Lower leg skin (tissue), 4 donors: ENCODE data around the gene THAP5. TPM values are rescaled to one million over a fixed set of nuclear protein-coding genes. Genes with fewer than 3 reads are reported as not detected.
"Not testable (repeated sequence)": the region's sequence is repeated elsewhere in the genome, so short reads cannot be mapped to it uniquely, and the experiment has no call there.

ENCODE experiments used
- DNase-seq, 2 donors: peaks; one replicate each; pipeline ENCODE4 v3.0.0-alpha.2; 2019; ENCODE audit warnings: low spot score in 2 of 2
- H3K4me3 ChIP-seq: fragments of 200-600 bp; sonication (generic); 2 replicates; pipeline ENCODE4 v1.5.1; 2017; ENCODE audit warnings: mild to moderate bottlenecking, low read depth; ENCODE audit not compliant: poor library complexity, severe bottlenecking
- POLR2A ChIP-seq, 2 donors: fragments of 450-650 bp; IDR thresholded peaks; one replicate each; pipeline ENCODE4 v1.6.1; 2016 to 2017; ENCODE audit warnings: antibody characterized with exemption in 2 of 2, mild to moderate bottlenecking in 1 of 2, moderate library complexity in 1 of 2
- WGBS, 2 donors: methylation state at CpG; one replicate each; pipeline ENCODE4 v1.1.5; 2018; 5-methylcytosine and 5-hydroxymethylcytosine counted together
- intact Hi-C: fragments of 100-400 bp; cut with DNase I; formaldehyde crosslinking; loops from one replicate; pipeline ENCODE4 v1.15.0; 2023; ENCODE audit warnings: low total_unique reads
- total RNA-seq, 4 donors: library from RNA; depleted of rRNA; stranded (reverse); fragments of >200 nt; gene quantifications; one replicate each; pipeline ENCODE4 v1.1.0, GENCODE V29; 2016
- TF ChIP-seq, protein P1 (sequence below), 3 donors: fragments of 450-650 bp; IDR thresholded peaks; one replicate each; pipeline ENCODE4 v1.5.1; 2016; ENCODE audit warnings: antibody characterized with exemption in 3 of 3, mild to moderate bottlenecking in 3 of 3, moderate library complexity in 2 of 3

The THAP5 gene
- total RNA-seq, 4 donors from 2014 or later = 16.8 to 31.3 (median 20.3) TPM

DNA sequence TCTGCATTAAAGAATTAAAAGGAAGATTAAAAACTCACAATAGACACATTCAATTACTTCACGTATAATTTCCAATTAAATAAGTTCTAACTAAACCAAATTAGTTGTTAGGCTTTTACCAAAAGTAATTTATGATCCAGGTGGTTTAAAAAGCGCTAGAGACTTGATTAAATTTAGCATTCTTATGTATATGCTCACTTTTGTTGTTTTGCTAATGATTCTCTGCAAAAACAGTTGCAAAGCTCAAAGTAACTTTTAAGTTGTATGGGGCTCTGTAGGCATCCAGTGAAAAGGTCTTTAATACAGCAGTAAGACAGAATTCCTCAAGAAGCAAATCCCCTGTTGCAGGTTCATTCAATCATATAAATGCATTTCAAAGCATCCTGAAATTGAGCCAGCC lies 28.0 kb downstream of the THAP5 start:
- TF ChIP-seq, protein P1, sequence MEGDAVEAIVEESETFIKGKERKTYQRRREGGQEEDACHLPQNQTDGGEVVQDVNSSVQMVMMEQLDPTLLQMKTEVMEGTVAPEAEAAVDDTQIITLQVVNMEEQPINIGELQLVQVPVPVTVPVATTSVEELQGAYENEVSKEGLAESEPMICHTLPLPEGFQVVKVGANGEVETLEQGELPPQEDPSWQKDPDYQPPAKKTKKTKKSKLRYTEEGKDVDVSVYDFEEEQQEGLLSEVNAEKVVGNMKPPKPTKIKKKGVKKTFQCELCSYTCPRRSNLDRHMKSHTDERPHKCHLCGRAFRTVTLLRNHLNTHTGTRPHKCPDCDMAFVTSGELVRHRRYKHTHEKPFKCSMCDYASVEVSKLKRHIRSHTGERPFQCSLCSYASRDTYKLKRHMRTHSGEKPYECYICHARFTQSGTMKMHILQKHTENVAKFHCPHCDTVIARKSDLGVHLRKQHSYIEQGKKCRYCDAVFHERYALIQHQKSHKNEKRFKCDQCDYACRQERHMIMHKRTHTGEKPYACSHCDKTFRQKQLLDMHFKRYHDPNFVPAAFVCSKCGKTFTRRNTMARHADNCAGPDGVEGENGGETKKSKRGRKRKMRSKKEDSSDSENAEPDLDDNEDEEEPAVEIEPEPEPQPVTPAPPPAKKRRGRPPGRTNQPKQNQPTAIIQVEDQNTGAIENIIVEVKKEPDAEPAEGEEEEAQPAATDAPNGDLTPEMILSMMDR (IDR thresholded peaks at IDR 0.05) = no peak
- no peak for TF ChIP-seq POLR2A (IDR thresholded peaks at IDR 0.05)
- WGBS, 2 donors = 63 to 64% methylated on average over 2 of the region's 2 CpGs
- DNase-seq = no peak
- intact Hi-C loops = no loop called here
- no peak overlapping the region for H3K4me3 ChIP-seq

DNA sequence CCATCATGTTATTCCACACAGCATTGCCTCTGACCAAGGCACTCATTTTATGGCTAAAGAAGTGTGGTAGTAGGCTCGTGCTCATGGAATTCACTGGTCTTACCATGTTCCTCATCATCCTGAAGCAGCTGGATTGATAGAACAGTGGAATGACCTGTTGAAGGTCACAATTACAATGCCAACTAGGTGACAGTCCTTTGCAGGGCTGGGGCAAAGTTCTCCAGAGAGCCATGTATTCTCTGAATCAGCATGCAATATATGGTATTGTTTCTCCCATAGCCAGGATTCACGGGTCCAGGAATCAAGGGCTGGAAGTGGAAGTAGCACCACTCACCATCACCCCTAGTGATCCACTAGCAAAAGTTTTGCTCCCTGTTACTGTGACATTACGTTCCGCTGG lies 30.8 kb downstream of the THAP5 start:
- DNase-seq, intact Hi-C loops: not testable (repeated sequence)

DNA sequence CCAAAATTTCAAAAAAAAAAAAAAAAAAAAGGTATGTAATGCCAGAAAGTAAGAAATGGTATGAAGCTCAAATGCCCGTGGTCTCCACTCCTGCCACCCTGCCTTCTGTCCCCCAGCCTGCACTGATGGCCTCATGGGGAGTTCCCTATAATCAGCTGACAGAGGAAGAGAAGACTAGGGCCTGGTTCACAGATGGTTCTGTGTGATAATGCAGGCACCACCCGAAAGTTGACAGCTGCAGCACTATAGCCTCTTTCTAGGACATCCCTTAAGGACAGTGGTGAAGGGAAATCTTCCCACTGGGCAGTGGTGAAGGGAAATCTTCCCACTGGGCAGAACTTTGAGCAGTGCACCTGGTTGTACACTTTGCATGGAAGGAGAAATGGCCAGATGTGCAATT lies 31.3 kb downstream of the THAP5 start:
- DNase-seq, H3K4me3 ChIP-seq, intact Hi-C loops: not testable (repeated sequence)
- WGBS, 2 donors = 27 to 56% methylated on average over 2 of the region's 2 CpGs

More for the DNA sequence above, 30.8 kb downstream of the THAP5 start:
- 88 to 93% methylated on average over 4 of the region's 4 CpGs for WGBS, 2 donors
- not testable (repeated sequence) for H3K4me3 ChIP-seq

DNA sequence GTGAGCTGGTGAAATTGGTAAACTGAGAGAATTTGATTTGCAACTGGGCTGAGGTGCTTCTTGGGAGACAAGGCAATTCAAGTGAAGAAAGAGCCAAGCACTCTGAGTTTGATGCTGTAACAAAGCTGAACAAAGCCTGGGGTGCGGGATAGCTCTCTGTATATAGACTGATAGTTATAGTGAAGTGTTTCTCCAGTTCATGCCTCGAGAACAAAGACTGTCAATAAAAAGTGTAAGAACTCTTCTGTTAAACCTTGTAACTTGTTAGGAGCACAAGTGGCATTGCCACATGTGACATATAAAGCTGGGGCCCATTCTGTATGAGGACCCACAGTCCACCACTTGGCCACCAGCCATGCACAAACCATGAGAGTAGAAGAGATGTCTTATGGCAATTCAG lies 32.3 kb downstream of the THAP5 start:
- 79 to 80% methylated on average over 2 of the region's 2 CpGs for WGBS, 2 donors
- intact Hi-C loops = no loop called here
- H3K4me3 ChIP-seq = no peak overlapping the region
- DNase-seq = no peak
- TF ChIP-seq, protein P1 (IDR thresholded peaks at IDR 0.05) = no peak
- TF ChIP-seq POLR2A (IDR thresholded peaks at IDR 0.05) = no peak

DNA sequence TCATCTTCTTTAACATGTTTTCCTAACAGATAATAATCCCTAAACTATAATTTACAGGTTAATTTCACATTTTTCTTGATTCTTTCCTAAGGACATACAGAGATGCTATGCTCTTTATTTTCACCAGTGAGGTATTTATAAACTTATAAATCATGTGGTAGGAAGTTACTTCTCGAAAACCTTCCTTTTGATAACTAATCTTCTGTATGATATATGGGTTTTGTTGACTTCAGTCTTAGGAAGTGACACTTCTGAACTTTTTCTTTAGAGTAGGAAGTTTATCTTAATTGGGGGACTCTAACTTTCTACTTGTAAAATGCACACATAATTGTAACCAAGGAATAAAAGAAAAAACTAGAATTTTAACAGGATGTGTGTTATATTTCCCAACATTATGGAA lies 33.8 kb downstream of the THAP5 start:
- no peak for DNase-seq
- intact Hi-C loops = no loop called here
- TF ChIP-seq POLR2A (IDR thresholded peaks at IDR 0.05) = no peak
- TF ChIP-seq, protein P1 (IDR thresholded peaks at IDR 0.05) = no peak
- 58 to 67% methylated on average over 1 of the region's 1 CpG for whole genome bisulfite sequencing, 2 donors
- no peak overlapping the region for H3K4me3 ChIP-seq

DNA sequence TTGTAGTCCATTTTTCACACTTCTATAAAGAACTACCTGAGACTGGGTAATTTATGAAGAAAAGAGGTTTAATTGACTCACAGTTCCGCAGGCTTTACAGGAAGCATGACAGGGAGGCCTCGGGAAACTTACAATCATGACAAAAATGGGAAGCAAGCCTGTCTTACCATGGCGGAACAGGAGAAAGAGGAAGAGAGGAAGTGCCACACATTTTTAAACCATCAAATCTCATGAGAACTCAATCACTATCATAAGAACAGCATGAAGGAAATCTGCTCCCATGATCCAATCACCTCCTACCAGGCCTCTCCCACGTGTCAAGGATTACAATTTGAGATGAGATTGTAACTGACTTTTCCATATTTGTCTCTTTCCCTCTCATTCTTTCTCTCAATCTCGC lies 34.2 kb downstream of the THAP5 start:
- 76 to 80% methylated on average over 5 of the region's 5 CpGs for WGBS, 2 donors
- no peak for TF ChIP-seq POLR2A (IDR thresholded peaks at IDR 0.05)
- TF ChIP-seq, protein P1 (IDR thresholded peaks at IDR 0.05) = no peak
- no peak overlapping the region for H3K4me3 ChIP-seq
- no peak for DNase-seq
- intact Hi-C loops = no loop called here

DNA sequence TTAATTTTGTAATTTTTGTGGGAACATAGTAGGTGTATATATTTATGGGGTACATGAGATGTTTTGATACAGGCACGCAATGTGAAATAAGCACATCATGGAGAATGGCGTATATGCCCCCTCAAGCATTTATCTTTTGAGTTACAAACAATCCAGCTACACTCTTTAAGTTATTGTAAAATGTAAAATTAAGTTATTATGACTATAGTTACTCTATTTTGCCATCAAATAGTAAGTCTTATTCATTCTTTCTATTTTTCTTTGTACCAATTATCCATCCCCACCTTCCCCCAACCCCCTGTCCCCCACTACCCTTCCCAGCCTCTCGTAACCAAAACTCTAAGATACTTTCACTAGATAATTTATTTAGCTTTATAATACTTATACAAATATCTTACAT lies 35.8 kb downstream of the THAP5 start:
- intact Hi-C loops = no loop called here
- DNase-seq = no peak
- no peak overlapping the region for H3K4me3 ChIP-seq
- TF ChIP-seq POLR2A (IDR thresholded peaks at IDR 0.05) = no peak
- TF ChIP-seq, protein P1 (IDR thresholded peaks at IDR 0.05) = no peak
- WGBS, 2 donors = 96 to 97% methylated on average over 3 of the region's 3 CpGs
